K562 (cell line): ENCODE results near the gene PACRG. TPM values are rescaled to one million over a fixed set of nuclear protein-coding genes. Genes with fewer than 3 reads are reported as not detected.

Source experiments
- ATAC-seq: fragments of 200-7000 bp; cut with Tn5 transposase; 3 replicates; pipeline ENCODE4 v1.9.1; 2020; ENCODE audit warnings: moderate library complexity
- BruUV-seq: library from RNA; stranded (reverse); fragments of 400-500 nt; replicated peaks from 2 replicates; lab custom pipeline; 2021; lab: Mats Ljungman, UMichigan
- CTCF ChIA-PET: fragments of 300-600 bp; formaldehyde crosslinking; extraction: SDS; loops from one replicate; lab custom pipeline; 2021; ENCODE audit warnings: low intra/inter-chr PET ratio; lab: Yijun Ruan, JAX
- POLR2A ChIA-PET: fragments of 300-600, 350-650 bp; sonication (Branson Sonifier 250); formaldehyde crosslinking; extraction: SDS; loops from one replicate; lab custom pipeline; 2021; ENCODE audit warnings: antibody characterized with exemption, inconsistent platforms; lab: Yijun Ruan, JAX
- DNase-seq, 4 experiments: peaks; one replicate each; pipeline versions ENCODE4 v3.0.0 to v3.0.0-alpha.2; 2011 to 2018; ENCODE audit warnings: low spot score in 3 of 4, mixed read lengths in 3 of 4; ENCODE audit errors: extremely low read depth in 1 of 4
- FAIRE-seq: peaks from 2 replicates; lab custom pipeline; 2011; peaks lifted over from hg19 to GRCh38; lab: Jason Lieb, UNC
- H2AFZ ChIP-seq: 2 replicates; pipeline ENCODE4 v1.6.0; 2011; ENCODE audit warnings: low read depth, low read length, control low read depth, inconsistent platforms
- H3K27ac ChIP-seq: fragments of 200-600 bp; 3 replicates; pipeline ENCODE4 v1.8.0; 2011; ENCODE audit warnings: low read depth, mild to moderate bottlenecking, control low read depth, inconsistent platforms, low read length, moderate library complexity, mixed read lengths; ENCODE audit errors: extremely low read depth
- H3K27me3 ChIP-seq, 2 experiments: fragments of 300-600 bp in 1 of 2; 2 replicates in 1 of 2; 3 replicates in 1 of 2; pipeline versions ENCODE4 v1.6.0 to v1.8.0; 2011; ENCODE audit warnings: inconsistent platforms in 2 of 2, low read length in 2 of 2, mild to moderate bottlenecking in 1 of 2, mixed read lengths in 1 of 2, moderate library complexity in 1 of 2; ENCODE audit not compliant: control insufficient read depth in 2 of 2, insufficient read depth in 2 of 2
- H3K36me3 ChIP-seq: fragments of 300-600 bp; 3 replicates; pipeline ENCODE4 v1.8.0; 2011; ENCODE audit warnings: mild to moderate bottlenecking, low read length, inconsistent platforms; ENCODE audit not compliant: control insufficient read depth, insufficient read depth
- H3K4me1 ChIP-seq, 2 experiments: fragments of 200-600 bp in 1 of 2; replicated peaks in 1 of 2; 2 replicates in 1 of 2; 3 replicates in 1 of 2; pipeline versions ENCODE4 v1.5.1 to v1.8.0; 2011; ENCODE audit warnings: inconsistent platforms in 2 of 2, low read length in 2 of 2, mild to moderate bottlenecking in 1 of 2, mixed read lengths in 1 of 2, moderate library complexity in 1 of 2; ENCODE audit not compliant: control insufficient read depth in 2 of 2, insufficient read depth in 2 of 2
- H3K4me2 ChIP-seq: 2 replicates; pipeline ENCODE4 v1.6.1; 2011; ENCODE audit warnings: low read length, control low read depth, inconsistent platforms, mixed read lengths; ENCODE audit not compliant: insufficient read depth
- H3K4me3 ChIP-seq: fragments of 200-600 bp; sonication (generic), shearing (Covaris generic); 2 replicates; pipeline ENCODE4 v1.5.1; 2016; ENCODE audit warnings: control low read depth, inconsistent platforms
- H3K79me2 ChIP-seq: fragments of 200-600 bp; 3 replicates; pipeline ENCODE4 v1.8.0; 2011; ENCODE audit warnings: low read length, inconsistent platforms; ENCODE audit not compliant: control insufficient read depth, insufficient read depth
- H3K9ac ChIP-seq, 2 experiments: 2 replicates each; pipeline versions ENCODE4 v1.6.0 to v1.6.1; 2011; ENCODE audit warnings: low read depth in 2 of 2, low read length in 2 of 2, control low read depth in 1 of 2, inconsistent platforms in 1 of 2, mild to moderate bottlenecking in 1 of 2, mixed read lengths in 1 of 2; ENCODE audit not compliant: insufficient read depth in 1 of 2
- H3K9me1 ChIP-seq: one replicate; pipeline ENCODE4 v1.6.0; 2011; ENCODE audit warnings: inconsistent platforms, mild to moderate bottlenecking, low read length, moderate library complexity; ENCODE audit not compliant: control insufficient read depth, insufficient read depth
- H3K9me3 ChIP-seq: replicated peaks from 2 replicates; pipeline ENCODE4 v1.5.1; 2011; ENCODE audit warnings: low read depth, low read length, inconsistent platforms; ENCODE audit not compliant: control insufficient read depth, insufficient read depth
- H4K20me1 ChIP-seq: replicated peaks from 2 replicates; pipeline ENCODE4 v1.6.1; 2011; ENCODE audit warnings: low read length, inconsistent platforms, mixed read lengths; ENCODE audit not compliant: control insufficient read depth, insufficient read depth
- DACH1 ChIP-seq: fragments of 450-650 bp; IDR thresholded peaks from 2 replicates; pipeline ENCODE4 v1.6.1; 2018; ENCODE audit not compliant: partially characterized antibody
- ETV6 ChIP-seq, 3 experiments: fragments of 150-350 bp in 1 of 3; sonication (generic) in 1 of 3; formaldehyde crosslinking in 1 of 3; IDR thresholded peaks; 2 replicates each; pipeline versions ENCODE4 v1.6.1 to v1.8.0; 2014 to 2022; ENCODE audit warnings: borderline replicate concordance in 2 of 3, low read depth in 2 of 3, antibody characterized with exemption in 1 of 3, low read length in 1 of 3, mild to moderate bottlenecking in 1 of 3, missing genetic modification reagents in 1 of 3
- FOXP4 ChIP-seq: sonication (generic); formaldehyde crosslinking; IDR thresholded peaks from 2 replicates; pipeline ENCODE4 v1.8.0; 2022; ENCODE audit warnings: mild to moderate bottlenecking, missing genetic modification reagents, borderline replicate concordance
- HES1 ChIP-seq: fragments of 450-650 bp; IDR thresholded peaks from 2 replicates; pipeline ENCODE4 v1.6.1; 2016; ENCODE audit warnings: low read depth, mild to moderate bottlenecking, moderate library complexity
- JUND ChIP-seq, 2 experiments: IDR thresholded peaks; 2 replicates in 1 of 2; 3 replicates in 1 of 2; pipeline ENCODE4 v1.6.1; 2011; ENCODE audit warnings: borderline replicate concordance in 2 of 2, low read depth in 2 of 2, low read length in 2 of 2, improper control_type of control experiment in 1 of 2, missing biosample characterization in 1 of 2, missing genetic modification characterization in 1 of 2, missing genetic modification reagents in 1 of 2
- KLF16 ChIP-seq: IDR thresholded peaks from 2 replicates; pipeline ENCODE4 v1.6.1; 2016; ENCODE audit warnings: antibody characterized with exemption
- NUFIP1 ChIP-seq: fragments of 450-650 bp; IDR thresholded peaks from 2 replicates; pipeline ENCODE4 v1.6.1; 2018; ENCODE audit not compliant: partially characterized antibody
- YBX1 ChIP-seq: fragments of 450-650 bp; IDR thresholded peaks from 2 replicates; pipeline ENCODE4 v1.7.1; 2016; ENCODE audit warnings: mild to moderate bottlenecking
- ZNF282 ChIP-seq: sonication (generic); formaldehyde crosslinking; IDR thresholded peaks from 2 replicates; pipeline ENCODE4 v1.8.1; 2023; ENCODE audit warnings: missing genetic modification reagents
- ZNF668 ChIP-seq: fragments of 250-450 bp; sonication (Bioruptor Pico); IDR thresholded peaks from 2 replicates; pipeline ENCODE4 v1.8.0; 2022; ENCODE audit warnings: mild to moderate bottlenecking, inconsistent platforms
- ZNF717 ChIP-seq: fragments of 250-450 bp; sonication (Bioruptor Pico); IDR thresholded peaks from 2 replicates; pipeline ENCODE4 v1.5.0; 2021
- WGBS: fragments of 100-300 bp; shearing (Covaris generic); methylation state at CpG from one replicate; pipeline ENCODE4 v1.1.6; 2016; ENCODE audit warnings: low coverage, mixed read lengths; ENCODE audit not compliant: insufficient coverage; ENCODE audit errors: missing lambda C conversion rate; 5-methylcytosine and 5-hydroxymethylcytosine counted together
- in situ Hi-C: fragments of 300-500 bp; cut with MboI; formaldehyde crosslinking; loops from 4 replicates; pipeline ENCODE4 v1.15.0; 2018; ENCODE audit warnings: inconsistent platforms, mixed read lengths
- intact Hi-C: fragments of 100-400 bp; cut with micrococcal nuclease; formaldehyde crosslinking; loops from 2 replicates; pipeline ENCODE4 v1.14.2; 2022
- polyA plus RNA-seq, 8 experiments: library from polyadenylated mRNA; depleted of rRNA in 4 of 8; stranded (reverse) in 5 of 8; unstranded in 3 of 8; fragments of >200 nt; fragmentation: Nextera tagmentation in 2 of 8; fragmentation: Illumina TruSeq in 1 of 8; extraction: Ambion mirVana in 2 of 8; extraction: Trizol in 1 of 8; gene quantifications; 2 replicates each; pipeline versions ENCODE4 v1.2.1 to v1.2.3, GENCODE V29; 2011 to 2014; ENCODE audit warnings: inconsistent platforms in 1 of 8, missing spikeins in 1 of 8
- total RNA-seq, 7 experiments: library from RNA; depleted of rRNA in 6 of 7; stranded (reverse); fragments of >200 nt in 6 of 7; fragmentation: Illumina TruSeq in 2 of 7; extraction: Trizol in 2 of 7; gene quantifications; 2 replicates each; pipeline versions ENCODE4 v1.2.1 to v1.2.3, GENCODE V29; 2011 to 2021; ENCODE audit warnings: low replicate concordance in 1 of 7

The PACRG gene
- total and polyA plus RNA-seq, 9 of the 15 experiments (the other 6 are each of a cell fraction or from before 2014, with no cell fraction given) = 0.04 TPM; not detected in 8

GRCh38 chr6:163320402-163320801 lies 592.6 kb downstream of the PACRG start (continued):
- no peak for TF ChIP-seq HES1

GRCh38 chr6:163320804-163321203 lies 593.0 kb downstream of the PACRG start:
- Histone ChIP-seq H3K36me3 (no peaks in the 10 kb centered on the region), H3K4me1 (no peaks in the 10 kb centered on the region), H3K27me3 (peaks cover 61 to 70% of the 10 kb centered on the region in 2 experiments), H3K79me2 (no peaks in the 10 kb centered on the region), H2AFZ (no peak overlapping the region), H3K9me3 (no peaks in the 10 kb centered on the region), H3K9me1 (no peaks in the 10 kb centered on the region), H3K9ac (no peak overlapping the region), H3K4me2 (no peak overlapping the region), H3K27ac (no peak overlapping the region), H4K20me1 (no peaks in the 10 kb centered on the region), H3K4me3 (no peak overlapping the region)
- intact Hi-C loops (no loop called here), in situ Hi-C loops (no loop called here)
- BruUV-seq = no TSS peak
- CTCF ChIA-PET = no interaction called here
- POLR2A ChIA-PET = no interaction called here
- DNase-seq (no peak), ATAC-seq (no peak), FAIRE-seq (no peak)
- WGBS = 2% methylated on average over 2 of the region's 2 CpGs
- TF ChIP-seq ZNF717 = no peak
- TF ChIP-seq ZNF668 = no peak
- TF ChIP-seq ZNF282 = no peak
- no peak for TF ChIP-seq JUND (IDR thresholded peaks at IDR 0.05; ENCODE audit: borderline replicate concordance, low read depth, low read length)
- TF ChIP-seq JUND (tag; IDR thresholded peaks at IDR 0.05; ENCODE audit: borderline replicate concordance, low read depth, low read length) = no peak
- TF ChIP-seq DACH1 = no peak
- no peak for TF ChIP-seq YBX1
- no peak for TF ChIP-seq NUFIP1
- no peak for TF ChIP-seq FOXP4
- no peak for TF ChIP-seq ETV6 (IDR thresholded peaks at IDR 0.05; ENCODE audit: borderline replicate concordance in 1 of 2, low read depth in 2 of 2, low read length in 1 of 2)
- no peak for TF ChIP-seq ETV6 (CRISPR knock-in tag; IDR thresholded peaks at IDR 0.05; ENCODE audit: borderline replicate concordance)
- TF ChIP-seq KLF16 = no peak
- TF ChIP-seq, all 486 proteins: peak for 0
